K562 (cell line): ENCODE results near the gene TMEM270. TPM values are rescaled to one million over a fixed set of nuclear protein-coding genes. Genes with fewer than 3 reads are reported as not detected.
"Not testable (repeated sequence)": the region's sequence is repeated elsewhere in the genome, so short reads cannot be mapped to it uniquely, and the experiment has no call there.

Source experiments
- ATAC-seq: fragments of 200-7000 bp; cut with Tn5 transposase; 3 replicates; pipeline ENCODE4 v1.9.1; 2020; ENCODE audit warnings: moderate library complexity
- BruUV-seq: library from RNA; stranded (reverse); fragments of 400-500 nt; replicated peaks from 2 replicates; lab custom pipeline; 2021; lab: Mats Ljungman, UMichigan
- CTCF ChIA-PET: fragments of 300-600 bp; formaldehyde crosslinking; extraction: SDS; loops from one replicate; lab custom pipeline; 2021; ENCODE audit warnings: low intra/inter-chr PET ratio; lab: Yijun Ruan, JAX
- POLR2A ChIA-PET: fragments of 300-600, 350-650 bp; sonication (Branson Sonifier 250); formaldehyde crosslinking; extraction: SDS; loops from one replicate; lab custom pipeline; 2021; ENCODE audit warnings: antibody characterized with exemption, inconsistent platforms; lab: Yijun Ruan, JAX
- DNase-seq, 4 experiments: peaks; one replicate each; pipeline versions ENCODE4 v3.0.0 to v3.0.0-alpha.2; 2011 to 2018; ENCODE audit warnings: low spot score in 3 of 4, mixed read lengths in 3 of 4; ENCODE audit errors: extremely low read depth in 1 of 4
- FAIRE-seq: peaks from 2 replicates; lab custom pipeline; 2011; peaks lifted over from hg19 to GRCh38; lab: Jason Lieb, UNC
- H2AFZ ChIP-seq: 2 replicates; pipeline ENCODE4 v1.6.0; 2011; ENCODE audit warnings: low read depth, low read length, control low read depth, inconsistent platforms
- H3K27ac ChIP-seq: fragments of 200-600 bp; 3 replicates; pipeline ENCODE4 v1.8.0; 2011; ENCODE audit warnings: low read depth, mild to moderate bottlenecking, control low read depth, inconsistent platforms, low read length, moderate library complexity, mixed read lengths; ENCODE audit errors: extremely low read depth
- H3K27me3 ChIP-seq, 2 experiments: fragments of 300-600 bp in 1 of 2; 2 replicates in 1 of 2; 3 replicates in 1 of 2; pipeline versions ENCODE4 v1.6.0 to v1.8.0; 2011; ENCODE audit warnings: inconsistent platforms in 2 of 2, low read length in 2 of 2, mild to moderate bottlenecking in 1 of 2, mixed read lengths in 1 of 2, moderate library complexity in 1 of 2; ENCODE audit not compliant: control insufficient read depth in 2 of 2, insufficient read depth in 2 of 2
- H3K36me3 ChIP-seq: fragments of 300-600 bp; 3 replicates; pipeline ENCODE4 v1.8.0; 2011; ENCODE audit warnings: mild to moderate bottlenecking, low read length, inconsistent platforms; ENCODE audit not compliant: control insufficient read depth, insufficient read depth
- H3K4me1 ChIP-seq, 2 experiments: fragments of 200-600 bp in 1 of 2; replicated peaks in 1 of 2; 2 replicates in 1 of 2; 3 replicates in 1 of 2; pipeline versions ENCODE4 v1.5.1 to v1.8.0; 2011; ENCODE audit warnings: inconsistent platforms in 2 of 2, low read length in 2 of 2, mild to moderate bottlenecking in 1 of 2, mixed read lengths in 1 of 2, moderate library complexity in 1 of 2; ENCODE audit not compliant: control insufficient read depth in 2 of 2, insufficient read depth in 2 of 2
- H3K4me2 ChIP-seq: 2 replicates; pipeline ENCODE4 v1.6.1; 2011; ENCODE audit warnings: low read length, control low read depth, inconsistent platforms, mixed read lengths; ENCODE audit not compliant: insufficient read depth
- H3K4me3 ChIP-seq: fragments of 200-600 bp; sonication (generic), shearing (Covaris generic); 2 replicates; pipeline ENCODE4 v1.5.1; 2016; ENCODE audit warnings: control low read depth, inconsistent platforms
- H3K79me2 ChIP-seq: fragments of 200-600 bp; 3 replicates; pipeline ENCODE4 v1.8.0; 2011; ENCODE audit warnings: low read length, inconsistent platforms; ENCODE audit not compliant: control insufficient read depth, insufficient read depth
- H3K9ac ChIP-seq, 2 experiments: 2 replicates each; pipeline versions ENCODE4 v1.6.0 to v1.6.1; 2011; ENCODE audit warnings: low read depth in 2 of 2, low read length in 2 of 2, control low read depth in 1 of 2, inconsistent platforms in 1 of 2, mild to moderate bottlenecking in 1 of 2, mixed read lengths in 1 of 2; ENCODE audit not compliant: insufficient read depth in 1 of 2
- H3K9me1 ChIP-seq: one replicate; pipeline ENCODE4 v1.6.0; 2011; ENCODE audit warnings: inconsistent platforms, mild to moderate bottlenecking, low read length, moderate library complexity; ENCODE audit not compliant: control insufficient read depth, insufficient read depth
- H3K9me3 ChIP-seq: replicated peaks from 2 replicates; pipeline ENCODE4 v1.5.1; 2011; ENCODE audit warnings: low read depth, low read length, inconsistent platforms; ENCODE audit not compliant: control insufficient read depth, insufficient read depth
- H4K20me1 ChIP-seq: replicated peaks from 2 replicates; pipeline ENCODE4 v1.6.1; 2011; ENCODE audit warnings: low read length, inconsistent platforms, mixed read lengths; ENCODE audit not compliant: control insufficient read depth, insufficient read depth
- C11orf30 ChIP-seq: fragments of 450-650 bp; IDR thresholded peaks from 2 replicates; pipeline ENCODE4 v1.6.1; 2016; ENCODE audit warnings: low read depth, mild to moderate bottlenecking
- GABPB1 ChIP-seq: sonication (generic); formaldehyde crosslinking; IDR thresholded peaks from 2 replicates; pipeline ENCODE4 v1.8.0; 2022; ENCODE audit warnings: mild to moderate bottlenecking, missing genetic modification reagents
- MAFG ChIP-seq: fragments of 450-650 bp; conservative IDR thresholded peaks from 2 replicates; pipeline ENCODE4 v1.6.1; 2016; ENCODE audit warnings: missing genetic modification characterization, missing compliant biosample characterization
- MAFK ChIP-seq: IDR thresholded peaks from 2 replicates; pipeline ENCODE4 v1.6.1; 2011; ENCODE audit warnings: low read length, improper control_type of control experiment
- MEIS2 ChIP-seq: fragments of 450-650 bp; IDR thresholded peaks from 2 replicates; pipeline ENCODE4 v1.6.1; 2014; ENCODE audit warnings: mild to moderate bottlenecking; ENCODE audit not compliant: partially characterized antibody
- RAD51 ChIP-seq: fragments of 450-650 bp; IDR thresholded peaks from 2 replicates; pipeline ENCODE4 v1.7.1; 2016; ENCODE audit warnings: low read depth, mild to moderate bottlenecking, borderline replicate concordance
- TCF3 ChIP-seq: sonication (generic); formaldehyde crosslinking; IDR thresholded peaks from 2 replicates; pipeline ENCODE4 v1.4.0; 2020; ENCODE audit warnings: mild to moderate bottlenecking, missing genetic modification reagents
- ZFX ChIP-seq: sonication (generic); formaldehyde crosslinking; IDR thresholded peaks from 2 replicates; pipeline ENCODE4 v1.8.0; 2022; ENCODE audit warnings: mild to moderate bottlenecking, missing genetic modification reagents, moderate library complexity
- ZNF316 ChIP-seq: fragments of 450-650 bp; IDR thresholded peaks from 2 replicates; pipeline ENCODE4 v1.6.1; 2016
- WGBS: fragments of 100-300 bp; shearing (Covaris generic); methylation state at CpG from one replicate; pipeline ENCODE4 v1.1.6; 2016; ENCODE audit warnings: low coverage, mixed read lengths; ENCODE audit not compliant: insufficient coverage; ENCODE audit errors: missing lambda C conversion rate; 5-methylcytosine and 5-hydroxymethylcytosine counted together
- in situ Hi-C: fragments of 300-500 bp; cut with MboI; formaldehyde crosslinking; loops from 4 replicates; pipeline ENCODE4 v1.15.0; 2018; ENCODE audit warnings: inconsistent platforms, mixed read lengths
- intact Hi-C: fragments of 100-400 bp; cut with micrococcal nuclease; formaldehyde crosslinking; loops from 2 replicates; pipeline ENCODE4 v1.14.2; 2022
- polyA plus RNA-seq, 8 experiments: library from polyadenylated mRNA; depleted of rRNA in 4 of 8; stranded (reverse) in 5 of 8; unstranded in 3 of 8; fragments of >200 nt; fragmentation: Nextera tagmentation in 2 of 8; fragmentation: Illumina TruSeq in 1 of 8; extraction: Ambion mirVana in 2 of 8; extraction: Trizol in 1 of 8; gene quantifications; 2 replicates each; pipeline versions ENCODE4 v1.2.1 to v1.2.3, GENCODE V29; 2011 to 2014; ENCODE audit warnings: inconsistent platforms in 1 of 8, missing spikeins in 1 of 8
- total RNA-seq, 7 experiments: library from RNA; depleted of rRNA in 6 of 7; stranded (reverse); fragments of >200 nt in 6 of 7; fragmentation: Illumina TruSeq in 2 of 7; extraction: Trizol in 2 of 7; gene quantifications; 2 replicates each; pipeline versions ENCODE4 v1.2.1 to v1.2.3, GENCODE V29; 2011 to 2021; ENCODE audit warnings: low replicate concordance in 1 of 7
- TF ChIP-seq, protein P1 (sequence below), 2 experiments: IDR thresholded peaks in 1 of 2; conservative IDR thresholded peaks in 1 of 2; 2 replicates each; pipeline ENCODE4 v1.6.1; 2016; ENCODE audit warnings: low read depth in 2 of 2, mild to moderate bottlenecking in 1 of 2, missing compliant biosample characterization in 1 of 2, missing genetic modification characterization in 1 of 2, moderate library complexity in 1 of 2
- TF ChIP-seq, protein P2 (sequence below): sonication (generic); formaldehyde crosslinking; IDR thresholded peaks from 2 replicates; pipeline ENCODE4 v1.5.0; 2020; ENCODE audit warnings: missing genetic modification reagents
- TF ChIP-seq, protein P3 (sequence below): sonication (generic); formaldehyde crosslinking; IDR thresholded peaks from 2 replicates; pipeline ENCODE4 v1.9.0; 2022; ENCODE audit warnings: mild to moderate bottlenecking, missing genetic modification reagents
- TF ChIP-seq, protein P4 (sequence below): fragments of 200-800 bp; sonication (Bioruptor generic); IDR thresholded peaks from 2 replicates; pipeline ENCODE4 v1.6.1; 2017; ENCODE audit warnings: missing genetic modification characterization, missing compliant biosample characterization
- TF ChIP-seq, protein P5 (sequence below): fragments of 450-650 bp; formaldehyde crosslinking; IDR thresholded peaks from 2 replicates; pipeline ENCODE4 v1.4.0; 2020; ENCODE audit warnings: mild to moderate bottlenecking, mixed read lengths

TMEM270 gene
- total and polyA plus RNA-seq, 9 of the 15 experiments (the other 6 are each of a cell fraction or from before 2014, with no cell fraction given): not detected

DNA sequence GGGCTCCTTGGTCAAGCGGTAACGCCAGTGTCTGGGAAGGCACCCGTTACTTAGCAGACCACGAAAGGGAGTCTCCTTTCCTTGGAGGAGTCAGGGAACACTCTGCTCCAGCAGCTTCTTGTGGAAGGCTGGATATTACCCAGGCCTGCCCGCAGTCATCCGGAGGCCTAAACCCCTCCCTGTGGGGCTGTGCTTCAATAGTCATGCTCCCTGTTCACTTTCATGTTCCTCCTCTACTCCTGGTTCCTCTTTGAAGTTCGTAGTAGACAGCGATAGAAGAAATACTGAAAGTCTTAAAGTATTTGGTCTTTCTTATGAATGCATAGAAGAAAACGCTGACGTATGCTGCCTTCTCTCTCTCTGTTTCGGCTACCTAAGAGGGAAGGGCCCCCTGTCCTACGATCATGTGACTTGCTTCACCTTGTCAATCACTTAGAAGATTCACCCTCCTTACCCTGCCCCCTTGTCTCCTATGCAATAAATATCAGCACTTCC, 15.2 kb upstream of the TMEM270 start:
- BruUV-seq, in situ Hi-C loops, H3K4me2 ChIP-seq, H4K20me1 ChIP-seq, H3K9ac ChIP-seq, H3K79me2 ChIP-seq, POLR2A ChIA-PET, FAIRE-seq, H3K4me3 ChIP-seq, DNase-seq, H3K9me3 ChIP-seq, H3K9me1 ChIP-seq, CTCF ChIA-PET, H3K36me3 ChIP-seq, H3K27me3 ChIP-seq, intact Hi-C loops, ATAC-seq, H3K27ac ChIP-seq: not testable (repeated sequence)
- Histone ChIP-seq H2AFZ (peak overlapping the region; percentile 78), H3K4me1 (peaks cover 17 to 36% of the 10 kb centered on the region in 2 experiments)
- WGBS: 41% methylated on average over 12 of the region's 12 CpGs
- TF ChIP-seq, protein P1, sequence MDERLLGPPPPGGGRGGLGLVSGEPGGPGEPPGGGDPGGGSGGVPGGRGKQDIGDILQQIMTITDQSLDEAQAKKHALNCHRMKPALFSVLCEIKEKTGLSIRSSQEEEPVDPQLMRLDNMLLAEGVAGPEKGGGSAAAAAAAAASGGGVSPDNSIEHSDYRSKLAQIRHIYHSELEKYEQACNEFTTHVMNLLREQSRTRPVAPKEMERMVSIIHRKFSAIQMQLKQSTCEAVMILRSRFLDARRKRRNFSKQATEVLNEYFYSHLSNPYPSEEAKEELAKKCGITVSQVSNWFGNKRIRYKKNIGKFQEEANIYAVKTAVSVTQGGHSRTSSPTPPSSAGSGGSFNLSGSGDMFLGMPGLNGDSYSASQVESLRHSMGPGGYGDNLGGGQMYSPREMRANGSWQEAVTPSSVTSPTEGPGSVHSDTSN (CRISPR knock-in tag; IDR thresholded peaks at IDR 0.05; ENCODE audit: low read depth): not testable (repeated sequence)
- TF ChIP-seq, protein P1 (tag; conservative IDR thresholded peaks at IDR 0.05; ENCODE audit: low read depth): peak; percentile 43
- TF ChIP-seq, protein P2, sequence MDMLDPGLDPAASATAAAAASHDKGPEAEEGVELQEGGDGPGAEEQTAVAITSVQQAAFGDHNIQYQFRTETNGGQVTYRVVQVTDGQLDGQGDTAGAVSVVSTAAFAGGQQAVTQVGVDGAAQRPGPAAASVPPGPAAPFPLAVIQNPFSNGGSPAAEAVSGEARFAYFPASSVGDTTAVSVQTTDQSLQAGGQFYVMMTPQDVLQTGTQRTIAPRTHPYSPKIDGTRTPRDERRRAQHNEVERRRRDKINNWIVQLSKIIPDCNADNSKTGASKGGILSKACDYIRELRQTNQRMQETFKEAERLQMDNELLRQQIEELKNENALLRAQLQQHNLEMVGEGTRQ: peak; percentile 45
- TF ChIP-seq C11orf30 (peak; percentile 39; the same call in 1 of the 2 replicates), TCF3 (CRISPR knock-in tag) (0 out of 2 replicates have a peak, but pooled peaks have one; percentile 15), ZNF316 (peak; percentile 72), RAD51 (peak; percentile 60), MEIS2 (peak; percentile 33), ZFX (CRISPR knock-in tag) (0 out of 2 replicates have a peak, but pooled peaks have one; percentile 37), MAFG (tag) (peak; percentile 25; the same call in 1 of the 2 replicates), GABPB1 (CRISPR knock-in tag) (0 out of 2 replicates have a peak, but pooled peaks have one; percentile 15), MAFK (peak; percentile 40; the same call in 1 of the 2 replicates)
- TF ChIP-seq, protein P3, sequence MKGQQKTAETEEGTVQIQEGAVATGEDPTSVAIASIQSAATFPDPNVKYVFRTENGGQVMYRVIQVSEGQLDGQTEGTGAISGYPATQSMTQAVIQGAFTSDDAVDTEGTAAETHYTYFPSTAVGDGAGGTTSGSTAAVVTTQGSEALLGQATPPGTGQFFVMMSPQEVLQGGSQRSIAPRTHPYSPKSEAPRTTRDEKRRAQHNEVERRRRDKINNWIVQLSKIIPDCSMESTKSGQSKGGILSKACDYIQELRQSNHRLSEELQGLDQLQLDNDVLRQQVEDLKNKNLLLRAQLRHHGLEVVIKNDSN (CRISPR knock-in tag): peak; percentile 66
- TF ChIP-seq, protein P4, sequence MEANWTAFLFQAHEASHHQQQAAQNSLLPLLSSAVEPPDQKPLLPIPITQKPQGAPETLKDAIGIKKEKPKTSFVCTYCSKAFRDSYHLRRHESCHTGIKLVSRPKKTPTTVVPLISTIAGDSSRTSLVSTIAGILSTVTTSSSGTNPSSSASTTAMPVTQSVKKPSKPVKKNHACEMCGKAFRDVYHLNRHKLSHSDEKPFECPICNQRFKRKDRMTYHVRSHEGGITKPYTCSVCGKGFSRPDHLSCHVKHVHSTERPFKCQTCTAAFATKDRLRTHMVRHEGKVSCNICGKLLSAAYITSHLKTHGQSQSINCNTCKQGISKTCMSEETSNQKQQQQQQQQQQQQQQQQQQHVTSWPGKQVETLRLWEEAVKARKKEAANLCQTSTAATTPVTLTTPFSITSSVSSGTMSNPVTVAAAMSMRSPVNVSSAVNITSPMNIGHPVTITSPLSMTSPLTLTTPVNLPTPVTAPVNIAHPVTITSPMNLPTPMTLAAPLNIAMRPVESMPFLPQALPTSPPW (CRISPR knock-in tag): 0 out of 2 replicates have a peak, but pooled peaks have one; percentile 17
- TF ChIP-seq, protein P5, sequence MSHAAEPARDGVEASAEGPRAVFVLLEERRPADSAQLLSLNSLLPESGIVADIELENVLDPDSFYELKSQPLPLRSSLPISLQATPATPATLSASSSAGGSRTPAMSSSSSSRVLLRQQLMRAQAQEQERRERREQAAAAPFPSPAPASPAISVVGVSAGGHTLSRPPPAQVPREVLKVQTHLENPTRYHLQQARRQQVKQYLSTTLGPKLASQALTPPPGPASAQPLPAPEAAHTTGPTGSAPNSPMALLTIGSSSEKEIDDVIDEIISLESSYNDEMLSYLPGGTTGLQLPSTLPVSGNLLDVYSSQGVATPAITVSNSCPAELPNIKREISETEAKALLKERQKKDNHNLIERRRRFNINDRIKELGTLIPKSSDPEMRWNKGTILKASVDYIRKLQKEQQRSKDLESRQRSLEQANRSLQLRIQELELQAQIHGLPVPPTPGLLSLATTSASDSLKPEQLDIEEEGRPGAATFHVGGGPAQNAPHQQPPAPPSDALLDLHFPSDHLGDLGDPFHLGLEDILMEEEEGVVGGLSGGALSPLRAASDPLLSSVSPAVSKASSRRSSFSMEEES (CRISPR knock-in tag): peak; percentile 79
